ENCODE results near the gene ELL3. TPM values are rescaled to one million over a fixed set of nuclear protein-coding genes. Genes with fewer than 3 reads are reported as not detected.

Gene ELL3
- total and polyA plus RNA-seq, 4 donors: 2.8 to 6.2 (median 3.3) TPM

DNA sequence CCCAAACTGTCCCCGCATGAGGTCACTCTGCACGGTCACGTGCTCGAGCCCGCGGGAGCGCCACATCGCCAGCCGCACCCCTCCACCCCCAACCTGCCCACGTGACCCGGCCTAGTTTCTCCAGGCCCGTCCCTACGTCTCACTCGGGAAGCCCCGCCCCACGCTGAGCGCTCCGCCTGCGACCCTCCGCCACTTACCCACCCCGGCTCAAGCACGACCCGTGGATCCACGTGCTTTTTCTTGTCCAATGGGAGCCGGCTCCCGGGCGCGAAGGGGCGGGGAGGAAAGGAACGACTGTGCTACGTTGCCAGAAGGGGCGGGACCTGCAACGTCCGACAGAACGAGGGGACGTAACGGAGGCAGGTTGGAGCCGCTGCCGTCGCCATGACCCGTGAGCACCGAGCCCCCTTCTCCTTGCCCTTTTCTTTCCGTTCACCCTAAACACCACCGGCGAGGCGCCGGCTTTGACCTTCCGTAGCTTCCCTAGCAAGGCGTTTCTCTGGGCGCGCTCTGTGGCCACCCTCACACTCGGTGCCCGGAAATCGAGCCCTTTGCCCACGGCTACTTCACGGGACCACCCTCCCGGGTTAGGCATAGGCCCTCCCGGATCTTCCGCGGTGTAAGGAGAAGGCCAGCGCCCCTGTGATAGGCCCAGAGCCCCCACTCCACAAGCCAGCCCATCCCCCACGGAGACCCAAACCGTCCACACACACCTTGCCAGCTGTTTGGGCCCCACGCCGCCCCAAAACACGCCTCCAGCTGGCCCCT is 15.4 kb upstream of the ELL3 start, which contains the start of gene SERF2:
TSS of gene SERF2 (plus strand) at position 328 of the 768 bp plus-strand sequence. CDS start at position 385, 57 bp downstream.
- Histone ChIP-seq H3K4me3 (ENCODE audit: low read depth, low read length) (peak within 1 kb of the TSS; percentile 100), H3K27me3 (ENCODE audit: control insufficient read depth, insufficient read depth, low read length) (no peaks in the 10 kb centered on the region), H3K4me1 (ENCODE audit: control insufficient read depth, insufficient read depth, low read length) (peaks cover 25% of the 10 kb centered on the region), H3K36me3 (ENCODE audit: control insufficient read depth, insufficient read depth, low read length) (peaks cover 32% of the 10 kb centered on the region), H3K9me3 (ENCODE audit: control insufficient read depth, insufficient read depth, low read length) (no peaks in the 10 kb centered on the region), H3K27ac (ENCODE audit: low read depth, low read length) (peak within 1 kb of the TSS; percentile 98)
- WGBS (ENCODE audit: insufficient coverage): 0% methylated on average over 64 of the region's 66 CpGs
- DNase-seq (ENCODE audit: low read depth in 4 of 6, low spot score in 6 of 6): peak; percentile 91 to 100 (median 98)

DNA sequence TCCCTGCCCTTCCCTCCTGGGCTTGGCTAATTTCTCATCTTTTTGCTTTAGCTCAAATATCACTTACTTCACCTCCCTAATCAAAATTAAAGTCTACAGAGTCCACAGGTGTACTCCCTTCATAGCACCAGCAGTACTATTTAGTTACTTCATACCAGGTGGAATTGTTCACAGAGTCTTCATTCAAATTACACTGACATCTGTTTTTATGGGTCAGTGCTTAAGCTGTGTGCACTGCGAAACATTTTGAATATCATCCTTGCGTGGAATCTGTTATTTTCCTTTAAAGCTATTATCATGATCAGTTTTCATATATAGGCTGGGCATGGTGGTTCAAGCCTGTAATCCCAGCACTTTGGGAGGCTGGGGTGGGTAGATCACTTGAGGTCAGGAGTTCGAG is 12.6 kb upstream of the ELL3 start:
- Histone ChIP-seq H3K36me3 (ENCODE audit: control insufficient read depth, insufficient read depth, low read length) (peaks cover 13% of the 10 kb centered on the region), H3K27me3 (ENCODE audit: control insufficient read depth, insufficient read depth, low read length) (no peaks in the 10 kb centered on the region), H3K4me3 (ENCODE audit: low read depth, low read length) (no peak overlapping the region), H3K9me3 (ENCODE audit: control insufficient read depth, insufficient read depth, low read length) (no peaks in the 10 kb centered on the region), H3K4me1 (ENCODE audit: control insufficient read depth, insufficient read depth, low read length) (peaks cover 19% of the 10 kb centered on the region), H3K27ac (ENCODE audit: low read depth, low read length) (no peak overlapping the region)
- DNase-seq (ENCODE audit: low read depth in 4 of 6, low spot score in 6 of 6): no peak
- WGBS (ENCODE audit: insufficient coverage): no CpG with 5 or more reads among the region's 3 CpGs

DNA sequence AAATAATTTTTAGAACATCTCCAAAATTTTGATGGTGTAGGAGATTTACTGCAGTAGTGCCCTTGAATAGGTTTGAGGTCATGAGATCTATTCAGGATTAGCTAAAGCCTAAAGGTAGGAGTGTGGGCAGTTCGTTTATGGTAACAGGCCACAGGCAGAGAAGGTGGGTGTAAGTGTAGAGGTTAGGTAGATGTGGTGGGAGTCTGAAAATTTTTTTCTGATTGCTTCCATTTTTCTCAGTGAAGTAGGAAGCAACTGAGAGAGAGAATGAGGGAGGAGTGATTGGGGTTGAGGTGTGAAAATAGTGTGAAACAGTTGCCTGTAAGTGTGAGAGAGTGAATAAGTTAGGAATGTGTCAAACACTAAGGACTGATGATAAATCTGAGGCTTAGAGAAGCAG is 2.2 kb upstream of the ELL3 start:
- DNase-seq (ENCODE audit: low read depth in 4 of 6, low spot score in 6 of 6): no peak
- Histone ChIP-seq H3K27ac (ENCODE audit: low read depth, low read length) (no peak overlapping the region), H3K27me3 (ENCODE audit: control insufficient read depth, insufficient read depth, low read length) (no peaks in the 10 kb centered on the region), H3K36me3 (ENCODE audit: control insufficient read depth, insufficient read depth, low read length) (no peaks in the 10 kb centered on the region), H3K9me3 (ENCODE audit: control insufficient read depth, insufficient read depth, low read length) (no peaks in the 10 kb centered on the region), H3K4me3 (ENCODE audit: low read depth, low read length) (no peak overlapping the region), H3K4me1 (ENCODE audit: control insufficient read depth, insufficient read depth, low read length) (peaks cover 23% of the 10 kb centered on the region)
- 78% methylated on average over 1 of the region's 1 CpG for WGBS (ENCODE audit: insufficient coverage)

DNA sequence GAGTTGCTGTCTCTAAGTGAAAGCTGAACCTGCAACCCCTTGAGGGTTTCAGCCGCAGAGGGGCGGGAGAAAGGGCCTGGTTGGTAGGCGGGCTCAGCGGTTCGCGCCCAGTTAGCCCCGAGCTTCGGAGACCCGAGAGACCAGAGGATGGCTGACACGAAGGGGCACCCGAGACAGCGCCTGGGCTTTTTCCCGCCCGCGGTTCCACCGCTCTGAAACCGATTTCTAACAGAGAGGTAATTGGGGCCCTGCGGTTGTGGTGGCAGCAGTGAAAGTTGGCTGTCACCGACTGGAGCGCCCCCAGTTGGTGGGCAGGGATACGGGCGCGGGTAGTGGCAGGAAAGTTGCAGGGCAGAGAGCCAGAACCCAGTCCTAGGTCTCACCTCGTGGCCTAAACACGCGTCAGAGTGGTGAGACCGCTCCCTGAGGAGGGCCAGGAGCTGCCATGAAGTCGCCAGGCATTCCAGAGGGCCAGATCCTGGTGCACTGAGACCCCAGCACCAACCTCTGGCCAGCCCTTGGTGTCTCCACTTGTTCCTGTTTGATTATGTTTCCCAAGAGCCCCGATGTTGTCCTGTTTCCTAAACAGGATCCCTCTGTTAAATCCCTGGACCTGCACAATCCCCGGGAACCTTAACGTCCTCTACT is 625 bp upstream of the ELL3 start:
- Histone ChIP-seq H3K4me3 (ENCODE audit: low read depth, low read length) (peak overlapping the region; percentile 76), H3K4me1 (ENCODE audit: control insufficient read depth, insufficient read depth, low read length) (peaks cover 23% of the 10 kb centered on the region), H3K27me3 (ENCODE audit: control insufficient read depth, insufficient read depth, low read length) (no peaks in the 10 kb centered on the region), H3K36me3 (ENCODE audit: control insufficient read depth, insufficient read depth, low read length) (peaks cover 9% of the 10 kb centered on the region), H3K9me3 (ENCODE audit: control insufficient read depth, insufficient read depth, low read length) (no peaks in the 10 kb centered on the region), H3K27ac (ENCODE audit: low read depth, low read length) (peak overlapping the region; percentile 78)
- peak in 4 of 6 donors; percentile 26 to 82 (median 53) for DNase-seq (ENCODE audit: low read depth in 4 of 6, low spot score in 6 of 6)
- 1% methylated on average over 30 of the region's 31 CpGs for WGBS (ENCODE audit: insufficient coverage)

DNA sequence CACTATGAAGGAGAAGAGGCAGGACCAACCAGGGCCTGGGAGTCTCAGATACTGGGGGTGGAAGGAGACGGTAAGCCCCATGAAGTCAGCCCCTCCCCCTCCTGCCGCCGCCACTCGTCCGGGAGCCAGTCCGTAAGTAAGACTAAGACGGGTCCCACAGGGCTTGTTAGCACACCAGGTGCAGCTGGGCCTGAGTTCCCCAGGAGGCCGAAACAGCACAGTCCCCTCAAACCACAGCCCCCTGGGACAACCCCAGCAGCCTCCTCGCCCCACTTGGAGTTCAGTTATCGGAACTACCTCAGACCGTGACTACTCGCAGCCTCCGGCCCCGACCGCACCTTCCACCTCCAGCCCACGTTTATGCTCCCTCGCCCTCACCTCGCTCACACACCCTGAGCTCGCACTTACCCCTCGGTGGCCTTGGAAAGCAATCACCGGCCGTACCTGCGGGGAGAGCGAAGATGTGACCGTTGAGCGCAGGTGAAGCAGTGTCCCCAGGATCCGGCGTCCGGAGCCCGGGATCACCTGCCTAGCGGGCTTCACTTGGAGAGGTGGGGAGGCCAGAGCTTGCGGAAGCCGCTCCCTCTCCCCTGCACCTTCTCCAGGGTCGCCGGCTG is 557 bp downstream of the ELL3 start:
- H3K27me3 ChIP-seq (ENCODE audit: control insufficient read depth, insufficient read depth, low read length): no peaks in the 10 kb centered on the region
- DNase-seq (ENCODE audit: low read depth in 4 of 6, low spot score in 6 of 6): no peak
- H3K27ac ChIP-seq (ENCODE audit: low read depth, low read length): no peak overlapping the region
- WGBS (ENCODE audit: insufficient coverage): 15% methylated on average over 35 of the region's 35 CpGs
- peaks cover 9% of the 10 kb centered on the region for H3K36me3 ChIP-seq (ENCODE audit: control insufficient read depth, insufficient read depth, low read length)
- H3K4me3 ChIP-seq (ENCODE audit: low read depth, low read length): peak overlapping the region; percentile 76
- H3K9me3 ChIP-seq (ENCODE audit: control insufficient read depth, insufficient read depth, low read length): no peaks in the 10 kb centered on the region
- H3K4me1 ChIP-seq (ENCODE audit: control insufficient read depth, insufficient read depth, low read length): peaks cover 23% of the 10 kb centered on the region

DNA sequence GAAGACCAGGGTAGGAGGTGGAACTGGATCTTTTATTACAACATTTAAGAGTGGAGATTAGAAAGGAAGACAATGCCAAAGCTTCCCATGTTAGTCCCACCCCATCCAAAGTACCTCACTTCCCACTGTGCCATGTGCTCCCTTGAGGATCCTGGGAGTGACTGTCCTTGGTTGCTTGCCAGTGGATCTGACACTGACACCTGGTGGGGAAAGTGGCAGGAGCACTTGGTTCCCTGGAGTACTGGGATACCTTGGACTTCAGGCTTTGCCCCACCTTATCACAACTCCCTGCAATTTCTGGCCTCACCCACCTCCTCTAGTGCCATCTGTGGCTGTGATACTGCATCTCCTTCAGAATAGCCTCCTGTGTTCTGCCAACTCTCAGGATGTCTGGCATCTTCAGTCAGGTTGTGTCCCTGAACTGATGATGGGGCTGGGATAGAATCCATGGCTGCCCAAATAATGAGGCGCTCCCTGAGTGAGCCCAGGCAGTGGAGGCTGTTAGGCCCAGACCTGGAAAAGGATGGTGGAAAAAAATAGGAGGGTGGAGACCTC is 1.3 kb downstream of the ELL3 start:
- Histone ChIP-seq H3K4me1 (ENCODE audit: control insufficient read depth, insufficient read depth, low read length) (peaks cover 23% of the 10 kb centered on the region), H3K27ac (ENCODE audit: low read depth, low read length) (no peak overlapping the region), H3K4me3 (ENCODE audit: low read depth, low read length) (no peak overlapping the region), H3K36me3 (ENCODE audit: control insufficient read depth, insufficient read depth, low read length) (peaks cover 13% of the 10 kb centered on the region), H3K9me3 (ENCODE audit: control insufficient read depth, insufficient read depth, low read length) (no peaks in the 10 kb centered on the region), H3K27me3 (ENCODE audit: control insufficient read depth, insufficient read depth, low read length) (no peaks in the 10 kb centered on the region)
- DNase-seq (ENCODE audit: low read depth in 4 of 6, low spot score in 6 of 6): peak in 2 of 6 donors; percentile 36 to 40
- WGBS (ENCODE audit: insufficient coverage): no CpG with 5 or more reads among the region's 1 CpG

DNA sequence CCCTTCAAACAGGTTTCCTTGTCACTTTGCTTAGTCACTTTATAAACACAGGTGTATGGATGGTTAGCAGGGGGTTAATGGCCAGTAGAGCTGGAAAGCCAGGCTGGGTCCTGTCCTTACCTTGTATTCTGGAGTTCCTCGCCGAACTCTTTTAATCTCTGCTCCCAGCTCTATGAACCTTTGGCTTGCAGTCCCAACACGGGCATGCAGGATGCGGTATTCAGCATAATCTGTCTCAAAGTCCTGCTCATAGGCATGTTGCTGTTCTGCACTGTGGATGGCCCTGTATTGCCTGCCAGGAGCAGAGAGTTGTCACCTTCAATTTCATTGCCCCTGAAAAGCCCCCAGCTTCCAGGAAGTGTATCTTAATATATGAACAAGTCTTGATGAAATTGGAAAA is 2.7 kb downstream of the ELL3 start:
- no peak for DNase-seq (ENCODE audit: low read depth in 4 of 6, low spot score in 6 of 6)
- H3K27me3 ChIP-seq (ENCODE audit: control insufficient read depth, insufficient read depth, low read length): no peaks in the 10 kb centered on the region
- peaks cover 23% of the 10 kb centered on the region for H3K4me1 ChIP-seq (ENCODE audit: control insufficient read depth, insufficient read depth, low read length)
- no peaks in the 10 kb centered on the region for H3K9me3 ChIP-seq (ENCODE audit: control insufficient read depth, insufficient read depth, low read length)
- WGBS (ENCODE audit: insufficient coverage): 76% methylated on average over 4 of the region's 4 CpGs
- H3K4me3 ChIP-seq (ENCODE audit: low read depth, low read length): no peak overlapping the region
- H3K36me3 ChIP-seq (ENCODE audit: control insufficient read depth, insufficient read depth, low read length): peaks cover 14% of the 10 kb centered on the region
- H3K27ac ChIP-seq (ENCODE audit: low read depth, low read length): no peak overlapping the region

DNA sequence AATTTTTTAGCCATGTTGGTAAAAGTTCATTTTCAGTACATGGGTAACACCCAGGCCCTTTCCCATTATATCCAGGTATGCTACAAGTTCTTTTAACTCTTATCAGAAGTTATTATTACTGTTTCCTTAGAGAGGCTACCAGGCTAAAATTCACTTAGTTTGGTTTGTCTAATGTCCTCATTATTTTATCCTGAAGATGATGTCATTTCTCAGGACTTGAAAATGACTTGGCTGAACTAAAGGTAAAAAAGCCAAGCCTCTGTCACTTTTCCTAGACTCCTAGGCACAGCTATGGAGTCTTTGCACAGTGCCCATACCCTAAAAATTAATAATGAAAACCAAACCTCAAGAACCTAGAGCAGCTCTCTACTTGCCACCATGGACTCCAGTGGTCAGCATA is 4.1 kb downstream of the ELL3 start:
- H3K9me3 ChIP-seq (ENCODE audit: control insufficient read depth, insufficient read depth, low read length): no peaks in the 10 kb centered on the region

DNA sequence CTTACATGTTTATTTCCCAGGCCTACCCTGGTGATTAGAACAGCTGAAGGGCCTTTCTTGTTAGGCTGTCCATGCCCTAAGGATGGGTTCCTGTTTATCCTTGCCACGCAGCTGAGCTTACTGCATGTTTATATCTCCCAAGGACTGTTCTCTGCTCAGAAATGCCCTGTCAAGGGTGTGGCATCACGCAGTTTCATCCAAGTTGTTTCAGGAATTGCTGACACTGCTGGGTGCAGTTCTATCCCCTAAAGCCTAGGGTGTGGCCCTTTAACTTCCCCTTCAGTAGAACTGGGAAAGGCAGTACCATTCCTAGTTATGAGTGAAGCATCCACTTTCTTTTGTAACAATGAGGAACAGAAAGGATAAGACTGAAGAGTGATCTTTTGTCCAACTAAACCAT is 5.0 kb downstream of the ELL3 start:
- DNase-seq (ENCODE audit: low read depth in 4 of 6, low spot score in 6 of 6): no peak
- Histone ChIP-seq H3K27me3 (ENCODE audit: control insufficient read depth, insufficient read depth, low read length) (no peaks in the 10 kb centered on the region), H3K4me1 (ENCODE audit: control insufficient read depth, insufficient read depth, low read length) (peaks cover 10% of the 10 kb centered on the region), H3K36me3 (ENCODE audit: control insufficient read depth, insufficient read depth, low read length) (peaks cover 30% of the 10 kb centered on the region), H3K9me3 (ENCODE audit: control insufficient read depth, insufficient read depth, low read length) (no peaks in the 10 kb centered on the region), H3K4me3 (ENCODE audit: low read depth, low read length) (no peak overlapping the region), H3K27ac (ENCODE audit: low read depth, low read length) (no peak overlapping the region)
- 100% methylated on average over 2 of the region's 2 CpGs for WGBS (ENCODE audit: insufficient coverage)

More for the DNA sequence above, 4.1 kb downstream of the ELL3 start:
- H3K27ac ChIP-seq (ENCODE audit: low read depth, low read length): no peak overlapping the region
- no peak for DNase-seq (ENCODE audit: low read depth in 4 of 6, low spot score in 6 of 6)
- H3K4me1 ChIP-seq (ENCODE audit: control insufficient read depth, insufficient read depth, low read length): peaks cover 18% of the 10 kb centered on the region
- H3K4me3 ChIP-seq (ENCODE audit: low read depth, low read length): no peak overlapping the region
- H3K27me3 ChIP-seq (ENCODE audit: control insufficient read depth, insufficient read depth, low read length): no peaks in the 10 kb centered on the region
- peaks cover 23% of the 10 kb centered on the region for H3K36me3 ChIP-seq (ENCODE audit: control insufficient read depth, insufficient read depth, low read length)
